HG03066 (cell line): ENCODE data around the gene FGFR4.
"Not testable (repeated sequence)": the region's sequence is repeated elsewhere in the genome, so short reads cannot be mapped to it uniquely, and the experiment has no call there.

ENCODE experiments used
- ATAC-seq: cut with Tn5 transposase; IDR thresholded peaks from one replicate; pipeline ENCODE4 v1.9.1; 2021; ENCODE audit warnings: low read depth; ENCODE audit not compliant: unreplicated experiment

FGFR4 gene

GRCh38 chr5:177086654-177087397 lies at the start of gene FGFR4:
Gene FGFR4 (plus strand): TSS chr5:177086915. CDS start chr5:177089603, 2,688 bp downstream.
- peak; percentile 53 for ATAC-seq

- ATAC-seq, result no peak
Observed at GRCh38 chr5:177036921-177037320, 49.8 kb upstream of the FGFR4 start.

- ATAC-seq, result no peak
Observed at GRCh38 chr5:177040814-177041420, 45.8 kb upstream of the FGFR4 start.

GRCh38 chr5:177041936-177042335 lies 44.8 kb upstream of the FGFR4 start:
- ATAC-seq, result no peak

GRCh38 chr5:177043114-177043513 lies 43.6 kb upstream of the FGFR4 start:
- no peak for ATAC-seq

- no peak for ATAC-seq
Observed at GRCh38 chr5:177043958-177044357, 42.8 kb upstream of the FGFR4 start.

GRCh38 chr5:177044641-177045040 lies 42.1 kb upstream of the FGFR4 start:
- no peak for ATAC-seq

GRCh38 chr5:177045631-177046030 lies 41.1 kb upstream of the FGFR4 start:
- no peak for ATAC-seq

- not testable (repeated sequence) for ATAC-seq
Observed at GRCh38 chr5:177048531-177048930, 38.2 kb upstream of the FGFR4 start.

GRCh38 chr5:177049285-177049684 lies 37.4 kb upstream of the FGFR4 start:
- no peak for ATAC-seq

- no peak for ATAC-seq
Observed at GRCh38 chr5:177064500-177065277, 22.0 kb upstream of the FGFR4 start.

GRCh38 chr5:177065491-177065890 lies 21.2 kb upstream of the FGFR4 start:
- ATAC-seq, result no peak

GRCh38 chr5:177066224-177066623 lies 20.5 kb upstream of the FGFR4 start:
- ATAC-seq, result no peak

GRCh38 chr5:177067503-177067902 lies 19.2 kb upstream of the FGFR4 start:
- ATAC-seq, result no peak

- no peak for ATAC-seq
Observed at GRCh38 chr5:177070536-177071191, 16.1 kb upstream of the FGFR4 start.

- ATAC-seq, result peak; percentile 49
Observed at GRCh38 chr5:177071666-177072385, 14.9 kb upstream of the FGFR4 start.

GRCh38 chr5:177077335-177077734 lies 9.4 kb upstream of the FGFR4 start:
- no peak for ATAC-seq

- ATAC-seq, result no peak
Observed at GRCh38 chr5:177079606-177080005, 7.1 kb upstream of the FGFR4 start.

- no peak for ATAC-seq
Observed at GRCh38 chr5:177080265-177080664, 6.5 kb upstream of the FGFR4 start.

- ATAC-seq, result no peak
Observed at GRCh38 chr5:177081859-177082258, 4.9 kb upstream of the FGFR4 start.
